IMR-90 (cell line): ENCODE results near the gene PRSS56.

Experiments used
- CTCF ChIP-seq: conservative IDR thresholded peaks from 2 replicates; pipeline ENCODE4 v1.5.1; 2012; ENCODE audit warnings: mild to moderate bottlenecking, low read depth, low read length, improper control_type of control experiment
- POLR2A ChIP-seq: IDR thresholded peaks from 2 replicates; pipeline ENCODE4 v1.6.1; 2012; ENCODE audit warnings: mild to moderate bottlenecking, low read depth, low read length
- RCOR1 ChIP-seq: IDR thresholded peaks from 2 replicates; pipeline ENCODE4 v1.6.1; 2012; ENCODE audit warnings: mild to moderate bottlenecking, low read length, improper control_type of control experiment; ENCODE audit not compliant: insufficient replicate concordance
- RFX5 ChIP-seq: IDR thresholded peaks from 2 replicates; pipeline ENCODE4 v1.8.0; 2012; ENCODE audit warnings: low read depth, mild to moderate bottlenecking, low read length, moderate library complexity
- SMC3 ChIP-seq: fragments of 150-350 bp; IDR thresholded peaks from 2 replicates; pipeline ENCODE4 v1.6.1; 2016; ENCODE audit warnings: low read depth, mild to moderate bottlenecking, antibody characterized with exemption, low read length, moderate library complexity

GRCh38 chr2:232489516-232490220 is 30.5 kb upstream of the PRSS56 start:
- TF ChIP-seq RFX5 (no peak), RCOR1 (no peak), CTCF (no peak), POLR2A (no peak), SMC3 (no peak)
